Suppressor macrophage (primary cell): ENCODE results near the gene CHRM1.

Experiments used
- DNase-seq, 4 experiments: peaks; one replicate each; pipeline ENCODE4 v3.0.0-alpha.2; 2020 to 2022

Gene CHRM1

DNA sequence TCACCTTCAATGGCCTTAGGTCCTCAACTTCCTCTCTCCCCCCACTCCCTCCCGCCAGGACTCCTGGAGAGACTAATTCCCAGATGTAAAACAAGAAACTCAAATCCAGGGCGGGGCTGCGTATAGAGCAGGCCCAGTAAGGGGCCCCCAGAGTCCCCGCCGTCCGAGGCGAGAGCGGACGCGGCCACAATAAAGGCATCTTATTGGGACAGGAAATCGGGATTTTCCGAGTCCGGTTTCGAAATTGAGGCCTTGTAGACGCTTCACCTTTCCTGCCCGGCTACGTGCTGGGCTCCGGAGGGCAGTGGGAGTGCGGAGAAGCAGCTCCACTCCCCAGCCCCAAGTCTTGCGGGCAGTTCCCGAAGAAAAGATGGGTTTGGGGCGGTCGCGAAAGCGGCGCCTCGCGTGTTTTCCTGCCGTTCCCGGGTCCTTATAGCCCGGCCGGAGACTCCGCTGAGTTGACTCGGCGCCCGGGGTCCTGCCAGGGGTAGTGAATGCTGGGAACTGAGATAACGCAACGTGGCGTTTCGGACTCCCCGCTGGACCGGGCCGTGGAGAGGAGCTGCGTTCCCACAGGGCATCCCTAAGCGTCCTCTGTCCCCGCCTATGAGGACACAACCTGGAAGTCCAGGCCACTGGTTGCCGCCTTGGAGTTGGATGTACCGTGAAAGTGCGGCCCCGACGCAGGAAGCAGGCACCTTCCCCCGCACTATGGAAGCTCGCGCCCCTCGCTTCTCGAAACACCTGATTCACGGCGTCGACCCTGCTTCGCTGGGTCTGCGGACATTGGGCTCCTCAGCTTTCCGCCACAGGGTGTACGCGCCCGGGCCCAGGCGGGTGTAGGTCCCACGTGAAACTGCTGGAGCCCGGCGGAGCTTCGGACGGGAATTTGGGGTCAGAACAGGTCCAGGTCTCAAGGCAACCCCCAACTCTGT lies 4.8 kb upstream of the CHRM1 start:
- DNase-seq: no peak

DNA sequence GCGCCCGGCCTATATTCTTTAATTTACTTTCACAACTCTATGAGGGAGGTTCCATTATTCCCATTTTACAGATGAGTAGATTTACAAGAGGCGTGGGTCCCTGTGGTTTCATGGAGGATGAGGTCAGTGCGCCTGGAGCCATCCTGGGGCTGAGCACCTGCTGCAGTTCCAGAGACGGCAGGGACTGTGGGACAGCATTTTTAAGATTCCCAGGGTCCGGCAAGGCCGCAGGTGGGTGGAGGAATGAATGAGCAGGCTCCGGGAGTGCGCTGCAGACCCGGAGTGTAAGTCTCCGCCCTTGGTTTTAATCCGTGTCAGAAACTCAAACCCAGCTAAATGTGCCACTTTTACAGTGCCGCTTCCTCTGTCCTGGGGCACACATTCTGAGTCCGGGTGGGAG lies 4.1 kb upstream of the CHRM1 start:
- no peak for DNase-seq

DNA sequence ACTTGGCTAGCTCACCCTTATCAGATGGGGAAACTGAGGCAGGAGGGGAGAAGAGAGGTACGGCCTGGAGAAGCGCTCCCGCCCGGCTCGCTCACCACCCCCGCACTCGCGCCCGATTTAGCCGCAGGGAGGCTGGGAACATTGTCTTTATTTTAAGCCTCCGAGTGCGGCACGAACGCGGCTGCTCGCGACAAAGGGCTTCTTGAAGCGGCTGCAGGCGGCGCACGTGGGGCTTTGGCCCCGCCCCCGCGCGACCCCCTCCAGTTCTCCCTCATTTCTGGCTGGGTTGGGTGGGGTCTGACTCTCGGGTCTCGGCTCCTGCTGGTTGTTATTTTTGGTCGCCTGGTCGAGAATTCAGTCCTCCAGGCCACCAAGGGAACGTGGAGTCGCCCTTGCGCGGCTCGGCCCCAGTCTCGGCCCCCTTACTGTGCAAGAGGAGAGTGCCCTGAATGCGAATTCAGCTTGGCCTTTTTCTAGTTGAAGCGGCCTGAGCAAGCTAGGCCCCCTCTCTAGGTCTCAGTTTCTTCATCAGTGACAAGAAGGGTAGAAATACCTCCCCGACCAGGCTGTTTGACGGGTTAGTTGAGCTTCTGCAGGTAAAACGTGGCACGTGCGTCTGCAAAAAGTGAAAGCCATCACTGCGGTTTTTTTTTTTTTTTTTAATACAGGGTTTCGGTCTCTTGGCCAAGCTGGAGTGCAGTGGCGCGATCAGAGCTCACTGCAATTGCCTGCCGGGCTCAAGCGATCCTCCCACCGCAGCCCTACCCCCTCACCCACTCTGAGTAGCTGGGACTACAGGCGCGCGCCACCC lies 2.6 kb upstream of the CHRM1 start:
- no peak for DNase-seq

- DNase-seq: peak in 3 of 4 experiments; percentile 11 to 28 (median 21)
Measured at GRCh38 chr11:62922653-62923431, 1.7 kb upstream of the CHRM1 start.

GRCh38 chr11:62922189-62922589 lies 1.0 kb upstream of the CHRM1 start:
- DNase-seq: no peak

- no peak for DNase-seq
Measured at GRCh38 chr11:62921573-62922188, 518 bp upstream of the CHRM1 start.

GRCh38 chr11:62919898-62920640 lies 1.1 kb downstream of the CHRM1 start:
- DNase-seq: no peak

- no peak for DNase-seq
Measured at GRCh38 chr11:62919476-62919875, 1.7 kb downstream of the CHRM1 start.

DNA sequence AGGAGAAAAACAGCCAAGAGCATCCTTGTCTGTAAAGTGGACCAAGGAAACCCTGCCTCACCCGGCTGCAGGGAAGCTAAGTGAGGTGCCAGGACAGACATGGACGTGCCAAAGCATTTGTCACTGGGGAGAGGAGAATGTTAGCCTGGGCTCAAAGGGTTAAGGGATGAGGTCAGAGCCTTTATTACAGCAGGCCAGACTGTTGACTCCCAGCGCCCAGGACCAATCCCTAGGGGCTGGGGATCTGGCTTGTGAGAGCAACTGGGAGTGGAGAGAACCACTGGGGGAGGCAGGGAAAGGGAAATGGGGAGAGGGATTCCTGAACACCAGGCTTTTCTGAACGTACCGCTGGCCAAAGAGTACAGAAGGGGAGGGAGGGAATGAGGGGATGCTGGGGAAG lies 2.6 kb downstream of the CHRM1 start:
- no peak for DNase-seq

- no peak for DNase-seq
Measured at GRCh38 chr11:62917906-62918502, 3.2 kb downstream of the CHRM1 start.

DNA sequence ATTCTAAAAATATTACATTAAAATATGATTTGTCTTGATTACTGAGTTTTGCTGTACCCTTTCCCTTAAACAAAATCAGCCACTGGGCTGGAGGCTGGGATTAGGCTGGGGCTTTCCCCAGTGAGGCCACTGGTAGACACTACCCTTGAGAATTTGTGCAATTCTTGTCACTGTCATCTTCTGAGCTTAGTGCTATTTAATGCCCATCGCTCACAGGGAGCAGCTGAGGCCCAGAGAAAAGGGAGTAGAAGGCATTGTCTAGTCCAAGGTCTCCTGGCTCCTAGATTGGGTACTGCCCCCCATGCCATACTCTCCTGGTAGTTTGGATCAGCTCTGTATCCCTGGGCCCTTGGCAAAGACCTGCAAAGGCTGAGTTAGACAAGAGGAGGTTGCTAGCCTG lies 6.7 kb downstream of the CHRM1 start:
- no peak for DNase-seq

GRCh38 chr11:62912268-62912667 lies 8.9 kb downstream of the CHRM1 start:
- DNase-seq: no peak

- DNase-seq: no peak
Measured at GRCh38 chr11:62911137-62912130, 9.7 kb downstream of the CHRM1 start.

DNA sequence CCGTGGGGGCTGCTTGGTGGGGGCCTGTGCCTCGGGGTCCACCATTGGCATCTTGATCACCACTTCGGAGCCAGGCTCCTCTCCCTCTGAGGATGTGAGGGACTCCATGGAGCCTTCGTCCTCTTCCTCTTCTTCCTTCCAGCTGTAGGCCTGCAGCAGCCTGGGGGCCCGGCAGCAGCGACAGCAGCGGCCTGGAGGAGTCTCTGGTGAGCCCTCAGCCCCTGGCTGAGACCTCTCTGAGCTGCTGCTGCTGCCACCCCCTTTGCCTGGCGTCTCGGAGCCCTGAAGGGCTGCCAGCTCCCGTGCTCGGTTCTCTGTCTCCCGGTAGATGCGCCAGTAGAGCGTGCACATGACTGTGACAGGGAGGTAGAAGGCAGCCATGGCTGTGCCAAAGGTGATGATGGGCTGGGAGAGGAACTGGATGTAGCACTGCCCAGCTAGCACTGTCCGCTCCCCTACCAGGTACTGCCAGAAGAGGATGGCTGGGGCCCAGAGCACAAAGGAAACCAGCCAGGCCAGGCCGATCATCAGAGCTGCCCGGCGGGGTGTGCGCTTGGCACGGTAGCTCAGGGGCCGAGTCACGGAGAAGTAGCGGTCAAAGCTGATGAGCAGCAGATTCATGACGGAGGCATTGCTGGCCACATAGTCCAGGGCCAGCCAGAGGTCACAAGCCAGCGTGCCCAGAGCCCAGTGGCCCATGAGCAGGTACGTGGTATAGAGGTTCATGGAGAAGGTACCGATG lies 10.9 kb downstream of the CHRM1 start:
- DNase-seq: no peak

DNA sequence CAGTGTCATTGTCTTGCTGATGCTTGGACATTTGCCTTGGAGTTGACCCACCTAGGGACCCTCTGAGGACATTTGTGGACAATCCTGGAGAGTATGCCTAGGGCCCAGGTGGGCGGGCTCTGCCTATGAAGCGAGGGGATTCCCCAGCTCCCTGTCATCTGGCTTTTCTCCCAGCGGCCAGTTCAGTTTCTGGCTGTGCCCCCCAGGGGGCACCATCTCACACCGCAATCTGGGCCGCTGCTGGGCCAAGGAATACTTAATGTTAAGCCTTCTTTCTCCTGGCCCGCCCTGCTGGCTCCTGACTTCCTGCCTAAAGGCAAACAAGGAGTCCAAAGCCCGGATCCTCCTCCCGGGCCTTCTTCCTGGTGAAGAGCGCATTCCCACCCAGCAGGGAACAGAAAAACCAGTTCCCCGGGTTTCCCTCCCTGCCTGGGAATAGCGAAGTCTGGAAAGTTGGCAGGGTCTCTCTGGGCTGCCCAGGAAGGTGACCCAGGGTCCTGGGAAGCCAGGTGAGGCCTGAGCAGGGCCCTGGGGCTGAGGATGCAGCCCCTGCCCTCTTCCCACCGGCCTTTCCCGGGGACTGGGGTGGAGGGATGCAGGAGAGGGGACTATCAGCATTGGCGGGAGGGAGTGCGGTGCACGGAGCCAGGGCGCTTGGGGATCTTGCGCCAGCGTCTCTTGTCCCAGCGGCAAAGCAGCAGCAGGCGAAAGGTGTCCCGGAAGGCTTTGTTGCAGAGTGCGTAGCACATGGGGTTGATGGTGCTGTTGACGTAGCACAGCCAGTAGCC lies 11.9 kb downstream of the CHRM1 start:
- DNase-seq: peak; percentile 23 to 62 (median 44)

DNA sequence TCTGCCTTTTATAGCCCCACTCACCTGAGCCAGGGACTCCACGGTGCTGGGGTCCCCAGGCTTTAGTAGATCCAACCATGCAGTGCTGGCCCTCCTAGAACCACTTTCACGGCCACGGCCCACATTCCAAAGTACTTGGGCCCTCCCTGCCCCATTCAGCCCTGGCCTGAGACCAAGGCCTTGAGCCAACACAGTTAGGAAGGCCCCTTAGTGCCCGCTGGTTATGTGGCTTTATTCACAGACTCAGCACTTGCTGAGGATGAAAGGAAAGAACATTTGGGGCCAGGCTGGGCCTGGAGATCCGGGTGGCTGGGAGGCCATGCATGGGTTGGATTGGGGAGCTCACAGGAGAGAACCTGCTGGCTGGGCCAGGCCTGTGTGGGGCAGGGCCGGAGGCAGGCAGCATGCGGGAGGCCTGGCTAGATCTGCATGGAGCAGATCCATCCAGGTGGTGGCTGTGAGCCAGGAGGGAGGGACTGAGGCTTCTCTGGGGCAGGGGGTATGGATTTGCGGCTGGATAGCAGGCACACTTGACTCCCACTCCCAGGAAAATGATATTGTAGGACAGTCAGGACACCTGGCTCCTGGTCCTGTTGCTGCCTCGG lies 12.6 kb downstream of the CHRM1 start:
- DNase-seq: no peak

DNA sequence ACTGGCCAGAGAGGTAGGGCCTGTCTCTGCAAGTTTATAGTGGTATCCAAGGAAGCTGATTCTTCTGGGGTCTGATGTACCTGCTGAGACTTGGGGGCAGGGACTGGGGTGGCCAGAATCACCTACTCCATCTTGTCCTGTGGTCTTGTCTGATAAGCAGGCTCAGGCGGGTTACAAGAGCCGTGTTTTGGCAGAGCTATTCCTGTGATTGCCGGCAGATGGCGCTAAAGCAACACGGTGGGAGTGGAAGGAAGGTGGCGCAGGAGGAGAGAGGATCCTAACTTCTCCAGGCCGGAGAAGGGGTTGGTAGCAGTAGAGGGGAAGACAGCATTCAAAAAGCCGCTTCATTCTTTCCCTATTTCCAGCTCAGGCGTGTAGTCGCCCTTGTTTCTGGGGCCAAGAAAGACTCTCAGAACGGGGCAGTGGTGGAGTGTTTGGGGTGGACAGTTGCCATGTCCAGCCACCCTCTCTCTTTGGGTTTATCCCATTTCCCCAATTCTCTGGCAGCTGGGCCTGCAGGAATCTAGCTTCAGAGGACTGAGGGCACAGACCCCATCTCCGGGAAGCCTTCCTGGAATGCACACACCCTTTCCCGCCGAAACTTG lies 15.1 kb downstream of the CHRM1 start:
- DNase-seq: peak; percentile 80 to 91 (median 88)
